MM.1S (cell line): ENCODE measurements around the gene HNF4A.

ENCODE experiments used
- DNase-seq: peaks from one replicate; pipeline ENCODE4 v3.0.0-alpha.2; 2015
- H2AFZ ChIP-seq: fragments of 300-600 bp; sonication (generic); 2 replicates; pipeline ENCODE4 v1.6.0; 2016; ENCODE audit warnings: antibody characterized with exemption, low read length
- H3F3A ChIP-seq: fragments of 300-600 bp; sonication (generic); 2 replicates; pipeline ENCODE4 v1.6.1; 2016; ENCODE audit warnings: mild to moderate bottlenecking, antibody characterized with exemption, low read length, moderate library complexity, mixed read lengths; ENCODE audit not compliant: insufficient read depth
- H3K27ac ChIP-seq: fragments of 300-600 bp; sonication (generic); 2 replicates; pipeline ENCODE4 v1.5.1; 2016; ENCODE audit warnings: mild to moderate bottlenecking, low read length
- H3K27me3 ChIP-seq: fragments of 300-600 bp; sonication (generic); replicated peaks from 2 replicates; pipeline ENCODE4 v1.6.0; 2016; ENCODE audit warnings: low read length; ENCODE audit not compliant: insufficient read depth
- H3K36me3 ChIP-seq: fragments of 300-600 bp; sonication (generic); replicated peaks from 2 replicates; pipeline ENCODE4 v1.6.1; 2016; ENCODE audit warnings: mild to moderate bottlenecking, low read length, mixed read lengths; ENCODE audit not compliant: insufficient read depth
- H3K4me1 ChIP-seq: fragments of 300-600 bp; sonication (generic); 2 replicates; pipeline ENCODE4 v1.6.1; 2016; ENCODE audit warnings: low read length, mixed read lengths
- H3K4me2 ChIP-seq: fragments of 300-600 bp; sonication (generic); 2 replicates; pipeline ENCODE4 v1.6.0; 2016; ENCODE audit warnings: low read depth, low read length
- H3K4me3 ChIP-seq: fragments of 300-600 bp; sonication (generic); 2 replicates; pipeline ENCODE4 v1.5.1; 2016; ENCODE audit warnings: low read length, mixed read lengths
- H3K79me2 ChIP-seq: fragments of 300-600 bp; sonication (generic); 2 replicates; pipeline ENCODE4 v1.6.1; 2016; ENCODE audit warnings: mixed run types, low read length, mixed read lengths
- H3K9ac ChIP-seq: fragments of 300-600 bp; sonication (generic); 2 replicates; pipeline ENCODE4 v1.6.1; 2016; ENCODE audit warnings: low read length, mixed read lengths
- H3K9me2 ChIP-seq: fragments of 300-600 bp; sonication (generic); replicated peaks from 2 replicates; pipeline ENCODE4 v1.6.1; 2016; ENCODE audit warnings: mild to moderate bottlenecking, low read length, mixed read lengths; ENCODE audit not compliant: insufficient read depth
- H3K9me3 ChIP-seq: fragments of 300-600 bp; sonication (generic); replicated peaks from 2 replicates; pipeline ENCODE4 v1.6.1; 2016; ENCODE audit warnings: mild to moderate bottlenecking, low read length, mixed read lengths; ENCODE audit not compliant: insufficient read depth
- H4K20me1 ChIP-seq: fragments of 300-600 bp; sonication (generic); 2 replicates; pipeline ENCODE4 v1.6.1; 2016; ENCODE audit warnings: mild to moderate bottlenecking, low read length, moderate library complexity, mixed read lengths; ENCODE audit not compliant: insufficient read depth
- EZH2 ChIP-seq: fragments of 300-600 bp; sonication (generic); optimal IDR thresholded peaks from 2 replicates; pipeline ENCODE3; 2017; ENCODE audit warnings: low read depth, mild to moderate bottlenecking, antibody characterized with exemption, low read length, mixed read lengths
- EZH2phosphoT487 ChIP-seq: fragments of 300-600 bp; sonication (generic); IDR thresholded peaks from 2 replicates; pipeline ENCODE4 v1.6.1; 2018; ENCODE audit warnings: antibody characterized with exemption, low read length
- TF ChIP-seq, protein P1 (sequence below): fragments of 300-600 bp; sonication (generic); IDR thresholded peaks from 2 replicates; pipeline ENCODE4 v1.5.1; 2016; ENCODE audit warnings: antibody characterized with exemption, low read length, mixed read lengths

The HNF4A gene

DNA sequence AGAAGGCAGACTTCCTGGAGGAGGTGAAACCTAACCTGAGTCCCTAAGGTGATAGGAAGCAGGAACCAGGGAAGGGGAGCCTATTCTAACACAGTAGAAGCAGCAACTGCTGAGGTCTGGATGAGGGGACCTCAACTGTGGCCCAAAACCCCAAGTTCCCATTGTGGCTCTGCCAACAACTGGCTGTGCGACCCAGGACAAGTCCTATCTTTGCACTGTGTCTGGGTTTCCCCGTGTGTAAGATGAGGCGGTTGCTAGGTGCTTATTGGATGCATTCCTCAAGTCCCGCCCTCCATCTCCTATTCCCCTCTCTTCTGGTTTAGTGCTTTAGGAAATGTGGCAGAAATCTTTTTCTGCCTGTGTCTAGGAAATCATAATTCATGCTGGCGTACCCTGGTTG lies 68.0 kb downstream of the HNF4A start:
- Histone ChIP-seq H3K4me2 (no peak overlapping the region), H3K4me3 (no peak overlapping the region), H3K9me2 (no peaks in the 10 kb centered on the region), H3K9me3 (no peaks in the 10 kb centered on the region), H3K27ac (no peak overlapping the region), H3K36me3 (no peaks in the 10 kb centered on the region), H3K9ac (no peak overlapping the region), H3K27me3 (no peaks in the 10 kb centered on the region), H4K20me1 (no peaks in the 10 kb centered on the region), H2AFZ (no peak overlapping the region), H3K79me2 (no peaks in the 10 kb centered on the region), H3K4me1 (no peaks in the 10 kb centered on the region), H3F3A (no peaks in the 10 kb centered on the region)
- no peak for DNase-seq
- TF ChIP-seq EZH2phosphoT487, result no peak
- TF ChIP-seq, protein P1, sequence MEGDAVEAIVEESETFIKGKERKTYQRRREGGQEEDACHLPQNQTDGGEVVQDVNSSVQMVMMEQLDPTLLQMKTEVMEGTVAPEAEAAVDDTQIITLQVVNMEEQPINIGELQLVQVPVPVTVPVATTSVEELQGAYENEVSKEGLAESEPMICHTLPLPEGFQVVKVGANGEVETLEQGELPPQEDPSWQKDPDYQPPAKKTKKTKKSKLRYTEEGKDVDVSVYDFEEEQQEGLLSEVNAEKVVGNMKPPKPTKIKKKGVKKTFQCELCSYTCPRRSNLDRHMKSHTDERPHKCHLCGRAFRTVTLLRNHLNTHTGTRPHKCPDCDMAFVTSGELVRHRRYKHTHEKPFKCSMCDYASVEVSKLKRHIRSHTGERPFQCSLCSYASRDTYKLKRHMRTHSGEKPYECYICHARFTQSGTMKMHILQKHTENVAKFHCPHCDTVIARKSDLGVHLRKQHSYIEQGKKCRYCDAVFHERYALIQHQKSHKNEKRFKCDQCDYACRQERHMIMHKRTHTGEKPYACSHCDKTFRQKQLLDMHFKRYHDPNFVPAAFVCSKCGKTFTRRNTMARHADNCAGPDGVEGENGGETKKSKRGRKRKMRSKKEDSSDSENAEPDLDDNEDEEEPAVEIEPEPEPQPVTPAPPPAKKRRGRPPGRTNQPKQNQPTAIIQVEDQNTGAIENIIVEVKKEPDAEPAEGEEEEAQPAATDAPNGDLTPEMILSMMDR, result no peak

DNA sequence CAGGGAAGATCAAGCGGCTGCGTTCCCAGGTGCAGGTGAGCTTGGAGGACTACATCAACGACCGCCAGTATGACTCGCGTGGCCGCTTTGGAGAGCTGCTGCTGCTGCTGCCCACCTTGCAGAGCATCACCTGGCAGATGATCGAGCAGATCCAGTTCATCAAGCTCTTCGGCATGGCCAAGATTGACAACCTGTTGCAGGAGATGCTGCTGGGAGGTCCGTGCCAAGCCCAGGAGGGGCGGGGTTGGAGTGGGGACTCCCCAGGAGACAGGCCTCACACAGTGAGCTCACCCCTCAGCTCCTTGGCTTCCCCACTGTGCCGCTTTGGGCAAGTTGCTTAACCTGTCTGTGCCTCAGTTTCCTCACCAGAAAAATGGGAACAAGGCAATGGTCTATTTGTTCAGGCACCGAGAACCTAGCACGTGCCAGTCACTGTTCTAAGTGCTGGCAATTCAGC lies 68.6 kb downstream of the HNF4A start:
- Histone ChIP-seq H3K27ac (no peak overlapping the region), H3K4me3 (no peak overlapping the region), H4K20me1 (no peaks in the 10 kb centered on the region), H3F3A (no peaks in the 10 kb centered on the region), H3K36me3 (no peaks in the 10 kb centered on the region), H3K9me2 (no peaks in the 10 kb centered on the region), H3K9me3 (no peaks in the 10 kb centered on the region), H2AFZ (no peak overlapping the region), H3K27me3 (no peaks in the 10 kb centered on the region), H3K4me1 (no peaks in the 10 kb centered on the region), H3K79me2 (no peaks in the 10 kb centered on the region), H3K4me2 (no peak overlapping the region), H3K9ac (no peak overlapping the region)
- no peak for TF ChIP-seq EZH2
- TF ChIP-seq, protein P1, result no peak
- TF ChIP-seq EZH2phosphoT487, result no peak
- DNase-seq, result no peak

DNA sequence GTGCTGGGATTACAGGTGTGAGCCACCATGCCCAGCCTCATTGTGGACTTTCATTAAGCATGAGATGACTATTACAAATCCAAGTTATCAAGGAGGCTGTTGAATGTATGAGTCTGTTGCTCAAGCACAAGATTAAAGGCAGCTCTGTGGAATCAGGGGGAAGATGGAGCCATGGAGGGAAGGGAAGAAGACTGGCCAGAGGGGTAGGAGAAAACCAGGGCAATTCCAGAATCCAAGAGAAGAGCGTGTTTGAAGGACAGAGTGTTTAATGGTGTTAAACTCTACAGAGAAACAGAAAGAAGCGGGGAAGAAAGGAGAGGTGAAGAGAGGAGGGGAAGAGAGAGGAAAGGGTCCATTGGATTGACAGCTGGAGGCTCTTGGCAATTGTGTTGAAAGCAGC lies 70.4 kb downstream of the HNF4A start:
- Histone ChIP-seq H3F3A (no peaks in the 10 kb centered on the region), H3K4me2 (no peak overlapping the region), H4K20me1 (no peaks in the 10 kb centered on the region), H3K4me3 (no peak overlapping the region), H3K79me2 (no peaks in the 10 kb centered on the region), H3K9ac (no peak overlapping the region), H3K9me2 (no peaks in the 10 kb centered on the region), H3K4me1 (no peaks in the 10 kb centered on the region), H3K36me3 (no peaks in the 10 kb centered on the region), H2AFZ (no peak overlapping the region), H3K27me3 (no peaks in the 10 kb centered on the region), H3K27ac (no peak overlapping the region), H3K9me3 (no peaks in the 10 kb centered on the region)
- no peak for DNase-seq
- TF ChIP-seq EZH2phosphoT487 (no peak), EZH2 (no peak)
- TF ChIP-seq, protein P1, result no peak
